Hepatic stellate cell (primary cell): ENCODE data around the gene ZMYM4.

Source experiments
- DNase-seq: peaks from one replicate; pipeline ENCODE4 v3.0.0; 2011; ENCODE audit warnings: low spot score

Gene ZMYM4

GRCh38 chr1:35406103-35406502, 137.6 kb downstream of the ZMYM4 start:
- no peak for DNase-seq

- DNase-seq: no peak
These were observed 139.2 kb downstream of the ZMYM4 start for GRCh38 chr1:35407743-35408142.

- DNase-seq: no peak
These were observed 140.4 kb downstream of the ZMYM4 start for GRCh38 chr1:35408925-35409324.

- DNase-seq: no peak
These were observed 157.6 kb downstream of the ZMYM4 start for GRCh38 chr1:35426097-35426586.

- DNase-seq: no peak
These were observed 159.9 kb downstream of the ZMYM4 start for GRCh38 chr1:35428360-35428759.

- no peak for DNase-seq
These were observed 162.3 kb downstream of the ZMYM4 start for GRCh38 chr1:35430762-35431161.

GRCh38 chr1:35431173-35431599, 162.7 kb downstream of the ZMYM4 start:
- DNase-seq: no peak

- DNase-seq: no peak
These were observed 163.7 kb downstream of the ZMYM4 start for GRCh38 chr1:35432231-35432630.

- no peak for DNase-seq
These were observed 165.2 kb downstream of the ZMYM4 start for GRCh38 chr1:35433714-35434113.

- no peak for DNase-seq
These were observed 166.2 kb downstream of the ZMYM4 start for GRCh38 chr1:35434703-35435102.

- no peak for DNase-seq
These were observed 167.6 kb downstream of the ZMYM4 start for GRCh38 chr1:35436078-35436477.

- no peak for DNase-seq
These were observed 168.7 kb downstream of the ZMYM4 start for GRCh38 chr1:35437200-35437599.

GRCh38 chr1:35439626-35440025, 171.1 kb downstream of the ZMYM4 start:
- no peak for DNase-seq

- no peak for DNase-seq
These were observed 173.5 kb downstream of the ZMYM4 start for GRCh38 chr1:35441926-35442579.

GRCh38 chr1:35442734-35443133, 174.2 kb downstream of the ZMYM4 start:
- no peak for DNase-seq

GRCh38 chr1:35443768-35444518, 175.4 kb downstream of the ZMYM4 start:
- DNase-seq: no peak

GRCh38 chr1:35444519-35444774, 175.9 kb downstream of the ZMYM4 start:
- no peak for DNase-seq

GRCh38 chr1:35447278-35447677, 178.8 kb downstream of the ZMYM4 start:
- DNase-seq: no peak

- peak; percentile 78 for DNase-seq
These were observed 179.9 kb downstream of the ZMYM4 start for GRCh38 chr1:35448344-35448801.

GRCh38 chr1:35449334-35450008, 181.0 kb downstream of the ZMYM4 start:
- peak; percentile 76 for DNase-seq

- DNase-seq: peak; percentile 68
These were observed 182.6 kb downstream of the ZMYM4 start for GRCh38 chr1:35451125-35451528.

- DNase-seq: no peak
These were observed 183.7 kb downstream of the ZMYM4 start for GRCh38 chr1:35452106-35452774.

GRCh38 chr1:35453031-35453430, 184.5 kb downstream of the ZMYM4 start:
- no peak for DNase-seq
